HS-27A (cell line): ENCODE data around the gene TSGA10IP.
A peak's percentile ranks its signal among the peaks of the same experiment; 100 is the strongest.

ENCODE experiments used
- DNase-seq: peaks from one replicate; pipeline ENCODE4 v3.0.0-alpha.2; 2012; ENCODE audit warnings: low read depth, missing footprints

TSGA10IP gene

GRCh38 chr11:65918211-65919140 lies 26.8 kb upstream of the TSGA10IP start, which contains the start of gene C11orf68:
Gene C11orf68, minus strand, starts transcription at chr11:65919062. Its CDS starts 31 bp downstream, at chr11:65919031.
- no peak for DNase-seq

- peak; percentile 87 for DNase-seq
Observed at GRCh38 chr11:65919141-65919572, 26.1 kb upstream of the TSGA10IP start, which contains the start of gene DRAP1. Gene DRAP1, plus strand, starts transcription at chr11:65919426. Its CDS starts 76 bp downstream, at chr11:65919502.

GRCh38 chr11:65919573-65920371 lies 25.5 kb upstream of the TSGA10IP start:
- no peak for DNase-seq

GRCh38 chr11:65920372-65920802 lies 24.9 kb upstream of the TSGA10IP start:
- no peak for DNase-seq

- DNase-seq, result no peak
Observed at GRCh38 chr11:65921033-65921555, 24.2 kb upstream of the TSGA10IP start.

GRCh38 chr11:65921876-65922275 lies 23.4 kb upstream of the TSGA10IP start:
- DNase-seq, result no peak

- no peak for DNase-seq
Observed at GRCh38 chr11:65922565-65922964, 22.7 kb upstream of the TSGA10IP start.

GRCh38 chr11:65925397-65925796 lies 19.9 kb upstream of the TSGA10IP start:
- DNase-seq, result no peak

- DNase-seq, result no peak
Observed at GRCh38 chr11:65927904-65928397, 17.3 kb upstream of the TSGA10IP start.

GRCh38 chr11:65928667-65929066 lies 16.6 kb upstream of the TSGA10IP start:
- DNase-seq, result no peak

GRCh38 chr11:65931773-65932557 lies 13.3 kb upstream of the TSGA10IP start:
- no peak for DNase-seq

GRCh38 chr11:65932558-65932919 lies 12.7 kb upstream of the TSGA10IP start:
- DNase-seq, result no peak

- DNase-seq, result no peak
Observed at GRCh38 chr11:65934014-65934413, 11.3 kb upstream of the TSGA10IP start.

GRCh38 chr11:65937766-65938165 lies 7.5 kb upstream of the TSGA10IP start:
- no peak for DNase-seq

- DNase-seq, result no peak
Observed at GRCh38 chr11:65941720-65942310, 3.5 kb upstream of the TSGA10IP start.

GRCh38 chr11:65942531-65942930 lies 2.7 kb upstream of the TSGA10IP start:
- DNase-seq, result no peak

- no peak for DNase-seq
Observed at GRCh38 chr11:65944191-65944590, 1.1 kb upstream of the TSGA10IP start.

- no peak for DNase-seq
Observed at GRCh38 chr11:65944767-65945166, 513 bp upstream of the TSGA10IP start.

GRCh38 chr11:65945941-65946558 lies 770 bp downstream of the TSGA10IP start:
- DNase-seq, result no peak

GRCh38 chr11:65946655-65947054 lies 1.4 kb downstream of the TSGA10IP start:
- no peak for DNase-seq

GRCh38 chr11:65947133-65947532 lies 1.9 kb downstream of the TSGA10IP start:
- DNase-seq, result no peak
